GM12878 (cell line): Measurements from ENCODE around the gene ZBTB16. TPM values are rescaled to one million over a fixed set of nuclear protein-coding genes. Genes with fewer than 3 reads are reported as not detected.

Experiments used
- ATAC-seq: fragments of 200-7000 bp; cut with Tn5 transposase; 3 replicates; pipeline ENCODE4 v1.9.1; 2020; ENCODE audit warnings: mild to moderate bottlenecking, moderate library complexity
- BruUV-seq: library from RNA; stranded (reverse); fragments of 400-500 nt; replicated peaks from 2 replicates; lab custom pipeline; 2021; lab: Mats Ljungman, UMichigan
- CTCF ChIA-PET: fragments of 300-600 bp; sonication (Branson Sonifier 250); formaldehyde crosslinking; extraction: SDS; loops from one replicate; lab custom pipeline; 2021; ENCODE audit warnings: inconsistent platforms; lab: Yijun Ruan, JAX
- POLR2A ChIA-PET: fragments of 350-600 bp; formaldehyde crosslinking; extraction: SDS; loops from one replicate; lab custom pipeline; 2021; ENCODE audit warnings: inconsistent platforms; lab: Charles Lee
- RAD21 ChIA-PET: fragments of 300-600 bp; sonication (Branson Sonifier 250); formaldehyde crosslinking; loops from one replicate; lab custom pipeline; 2023; ENCODE audit warnings: antibody characterized with exemption; ENCODE audit not compliant: unreplicated experiment; lab: Charles Lee
- SMC1A ChIA-PET: fragments of 300-600 bp; sonication (Branson Sonifier 250); formaldehyde crosslinking; loops from one replicate; lab custom pipeline; 2023; ENCODE audit not compliant: unreplicated experiment, uncharacterized antibody; lab: Charles Lee
- DNase-seq: peaks from one replicate; pipeline ENCODE4 v3.0.0-alpha.2; 2011; ENCODE audit warnings: low read depth, low spot score
- FAIRE-seq: peaks from 3 replicates; lab custom pipeline; 2011; peaks lifted over from hg19 to GRCh38; lab: Jason Lieb, UNC
- H2AFZ ChIP-seq: 2 replicates; pipeline ENCODE4 v1.6.0; 2011; ENCODE audit warnings: low read depth, low read length, control low read depth; ENCODE audit not compliant: control insufficient read depth
- H3K27ac ChIP-seq: 2 replicates; pipeline ENCODE4 v1.5.1; 2011; ENCODE audit warnings: control low read depth; ENCODE audit not compliant: control insufficient read depth, insufficient read depth
- H3K27me3 ChIP-seq, 2 experiments: replicated peaks in 1 of 2; 2 replicates each; pipeline versions ENCODE4 v1.6.0 to v1.6.1; 2011; ENCODE audit warnings: low read length in 1 of 2; ENCODE audit not compliant: control insufficient read depth in 2 of 2, insufficient read depth in 2 of 2
- H3K36me3 ChIP-seq, 2 experiments: 2 replicates each; pipeline ENCODE4 v1.5.1; 2011; ENCODE audit warnings: low read length in 1 of 2; ENCODE audit not compliant: control insufficient read depth in 2 of 2, insufficient read depth in 2 of 2
- H3K4me1 ChIP-seq: 2 replicates; pipeline ENCODE4 v1.6.1; 2011; ENCODE audit warnings: mild to moderate bottlenecking, low read length, moderate library complexity, mixed read lengths; ENCODE audit not compliant: control insufficient read depth, insufficient read depth
- H3K4me2 ChIP-seq: 2 replicates; pipeline ENCODE4 v1.6.0; 2011; ENCODE audit warnings: control low read depth; ENCODE audit not compliant: control insufficient read depth, insufficient read depth
- H3K4me3 ChIP-seq: fragments of 200-600 bp; sonication (generic); 2 replicates; pipeline ENCODE4 v1.5.1; 2016
- H3K79me2 ChIP-seq: 2 replicates; pipeline ENCODE4 v1.6.0; 2011; ENCODE audit warnings: low read length; ENCODE audit not compliant: control insufficient read depth, insufficient read depth
- H3K9ac ChIP-seq: 2 replicates; pipeline ENCODE4 v1.8.0; 2011; ENCODE audit warnings: low read length, control low read depth, mixed read lengths; ENCODE audit not compliant: control insufficient read depth, insufficient read depth
- H3K9me3 ChIP-seq: replicated peaks from 3 replicates; pipeline ENCODE4 v1.5.1; 2011; ENCODE audit warnings: mild to moderate bottlenecking, low read length; ENCODE audit not compliant: control insufficient read depth, insufficient read depth
- H4K20me1 ChIP-seq: 2 replicates; pipeline ENCODE4 v1.6.0; 2011; ENCODE audit not compliant: control insufficient read depth, insufficient read depth
- CBX5 ChIP-seq: sonication (generic); IDR thresholded peaks from 2 replicates; pipeline ENCODE4 v1.6.1; 2016; ENCODE audit warnings: low read depth, moderate library complexity, mild to moderate bottlenecking, inconsistent platforms
- CEBPB ChIP-seq, 2 experiments: fragments of 150-350 bp in 1 of 2; IDR thresholded peaks; 2 replicates each; pipeline ENCODE4 v1.6.1; 2012 to 2014; ENCODE audit warnings: low read depth in 2 of 2, low read length in 2 of 2, borderline replicate concordance in 1 of 2, inconsistent platforms in 1 of 2
- EGR1 ChIP-seq, 2 experiments: IDR thresholded peaks; 1 replicate in 1 of 2; 2 replicates in 1 of 2; pipeline ENCODE4 v1.6.1; 2011 to 2012; ENCODE audit warnings: low read depth in 2 of 2, low read length in 2 of 2, borderline replicate concordance in 1 of 2, mild to moderate bottlenecking in 1 of 2, moderate library complexity in 1 of 2
- HDGF ChIP-seq: fragments of 450-650 bp; IDR thresholded peaks from 2 replicates; pipeline ENCODE4 v1.6.1; 2016; ENCODE audit warnings: antibody characterized with exemption
- MEF2A ChIP-seq: IDR thresholded peaks from 2 replicates; pipeline ENCODE4 v1.6.1; 2011; ENCODE audit warnings: low read depth, mild to moderate bottlenecking, low read length, moderate library complexity; ENCODE audit not compliant: insufficient read depth
- NBN ChIP-seq: fragments of 450-650 bp; IDR thresholded peaks from 2 replicates; pipeline ENCODE4 v1.6.1; 2016
- PAX8 ChIP-seq: fragments of 450-650 bp; IDR thresholded peaks from 2 replicates; pipeline ENCODE4 v1.6.1; 2017; ENCODE audit warnings: mild to moderate bottlenecking, moderate library complexity
- POLR2AphosphoS2 ChIP-seq: IDR thresholded peaks from 2 replicates; pipeline ENCODE4 v1.6.1; 2011; ENCODE audit warnings: low read depth, mild to moderate bottlenecking, low read length, improper control_type of control experiment, moderate library complexity
- RAD51 ChIP-seq: fragments of 450-650 bp; IDR thresholded peaks from 2 replicates; pipeline ENCODE4 v1.6.1; 2016; ENCODE audit warnings: moderate library complexity, mild to moderate bottlenecking, inconsistent platforms
- RUNX3 ChIP-seq: IDR thresholded peaks from 2 replicates; pipeline ENCODE4 v1.6.1; 2012; ENCODE audit warnings: low read length, inconsistent platforms
- SIN3A ChIP-seq: IDR thresholded peaks from 2 replicates; pipeline ENCODE4 v1.6.1; 2012; ENCODE audit warnings: low read depth, low read length, improper control_type of control experiment
- SKIL ChIP-seq: fragments of 450-650 bp; IDR thresholded peaks from 2 replicates; pipeline ENCODE4 v1.6.1; 2017; ENCODE audit warnings: mild to moderate bottlenecking, low read depth, inconsistent platforms; ENCODE audit not compliant: poor library complexity, severe bottlenecking
- SREBF1 ChIP-seq: IDR thresholded peaks from 2 replicates; pipeline ENCODE4 v1.6.1; 2012; ENCODE audit warnings: mild to moderate bottlenecking, low read length
- ZBTB33 ChIP-seq: fragments of 450-650 bp; IDR thresholded peaks from 2 replicates; pipeline ENCODE4 v1.6.1; 2017; ENCODE audit warnings: mild to moderate bottlenecking
- ZNF217 ChIP-seq: fragments of 450-650 bp; IDR thresholded peaks from 2 replicates; pipeline ENCODE4 v1.6.1; 2017; ENCODE audit warnings: antibody characterized with exemption, mild to moderate bottlenecking
- ZNF384 ChIP-seq: IDR thresholded peaks from 2 replicates; pipeline ENCODE4 v1.6.1; 2012; ENCODE audit warnings: low read depth, mild to moderate bottlenecking, low read length, improper control_type of control experiment, borderline replicate concordance
- WGBS: methylation state at CpG from one replicate; pipeline ENCODE4 v1.1.6; 2016; ENCODE audit warnings: low lambda C conversion rate; ENCODE audit not compliant: insufficient replicate concordance, insufficient coverage; ENCODE audit errors: missing lambda C conversion rate; 5-methylcytosine and 5-hydroxymethylcytosine counted together
- in situ Hi-C: fragments of 300-500 bp; cut with MboI; formaldehyde crosslinking; loops from 9 replicates; pipeline ENCODE4 v1.14.3; 2018; ENCODE audit warnings: mixed read lengths
- intact Hi-C: fragments of 100-400 bp; cut with micrococcal nuclease; formaldehyde crosslinking; loops from one replicate; pipeline ENCODE4 v1.14.2; 2022; ENCODE audit not compliant: unreplicated experiment
- polyA plus RNA-seq, 11 experiments: library from polyadenylated mRNA; depleted of rRNA in 4 of 11; unstranded in 6 of 11; stranded (reverse) in 5 of 11; fragments of >200 nt; fragmentation: Nextera tagmentation in 4 of 11; fragmentation: Illumina TruSeq in 1 of 11; extraction: Ambion mirVana in 4 of 11; extraction: Trizol in 1 of 11; gene quantifications; 1 replicate in 1 of 11; 2 replicates in 10 of 11; pipeline versions ENCODE4 v1.2.1 to v1.2.3, GENCODE V29; 2011 to 2016; ENCODE audit warnings: inconsistent platforms in 2 of 11, missing spikeins in 2 of 11, low read depth in 1 of 11
- total RNA-seq, 4 experiments: library from RNA; depleted of rRNA in 3 of 4; stranded (reverse); fragments of >200 nt in 3 of 4; fragmentation: Illumina TruSeq in 1 of 4; extraction: Trizol in 1 of 4; gene quantifications; 2 replicates each; pipeline versions ENCODE4 v1.2.1 to v1.2.3, GENCODE V29; 2013 to 2021

ZBTB16 gene
- total and polyA plus RNA-seq, 10 of the 15 experiments (the other 5 are each of a cell fraction or from before 2014, with no cell fraction given): 0.38 TPM; not detected in 9

GRCh38 chr11:114057147-114057546 is 2.4 kb upstream of the ZBTB16 start:
- intact Hi-C loops: no loop called here
- CTCF ChIA-PET: no interaction called here
- Histone ChIP-seq H3K27ac (no peak overlapping the region), H3K4me3 (no peak overlapping the region), H2AFZ (no peak overlapping the region), H3K27me3 (peaks cover 12 to 13% of the 10 kb centered on the region in 2 experiments), H3K4me1 (no peaks in the 10 kb centered on the region), H3K4me2 (no peak overlapping the region), H3K36me3 (no peaks in the 10 kb centered on the region), H3K9ac (no peak overlapping the region), H3K9me3 (no peaks in the 10 kb centered on the region), H4K20me1 (no peaks in the 10 kb centered on the region), H3K79me2 (no peaks in the 10 kb centered on the region)
- SMC1A ChIA-PET: interaction anchor here (0.6 kb wide), 1 partner anchor 130 kb away, joined by 3 read pairs; no protein-coding TSS in a partner anchor
- DNase-seq: no peak
- TF ChIP-seq EGR1 (IDR thresholded peaks at IDR 0.05; ENCODE audit: borderline replicate concordance in 1 of 2, low read depth in 2 of 2, low read length in 2 of 2): no peak
- no peak for TF ChIP-seq CEBPB (IDR thresholded peaks at IDR 0.05; ENCODE audit: borderline replicate concordance in 1 of 2, low read depth in 2 of 2, low read length in 2 of 2)
- FAIRE-seq: no peak
- POLR2A ChIA-PET: no interaction called here
- RAD21 ChIA-PET: no interaction called here
- in situ Hi-C loops: no loop called here
- WGBS: 65% methylated on average over 6 of the region's 7 CpGs
- no TSS peak for BruUV-seq
- ATAC-seq: no peak

GRCh38 chr11:114057605-114058004 is 1.9 kb upstream of the ZBTB16 start:
- CTCF ChIA-PET: no interaction called here
- DNase-seq (no peak), FAIRE-seq (no peak), ATAC-seq (no peak)
- Histone ChIP-seq H3K27me3 (peaks cover 12% of the 10 kb centered on the region in 2 experiments), H3K4me2 (no peak overlapping the region), H3K4me1 (no peaks in the 10 kb centered on the region), H3K4me3 (no peak overlapping the region), H3K36me3 (no peaks in the 10 kb centered on the region), H3K9ac (no peak overlapping the region), H3K79me2 (no peaks in the 10 kb centered on the region), H4K20me1 (no peaks in the 10 kb centered on the region), H3K9me3 (no peaks in the 10 kb centered on the region), H2AFZ (no peak overlapping the region), H3K27ac (no peak overlapping the region)
- BruUV-seq: no TSS peak
- SMC1A ChIA-PET: no interaction called here
- no peak for TF ChIP-seq CBX5
- TF ChIP-seq SREBF1: no peak
- TF ChIP-seq RAD51: no peak
- TF ChIP-seq PAX8: no peak
- no peak for TF ChIP-seq RUNX3
- TF ChIP-seq POLR2AphosphoS2: no peak
- no peak for TF ChIP-seq ZBTB33
- TF ChIP-seq SIN3A: no peak
- no peak for TF ChIP-seq MEF2A
- TF ChIP-seq SKIL: no peak
- TF ChIP-seq HDGF: no peak
- no peak for TF ChIP-seq ZNF384
- TF ChIP-seq ZNF217: no peak
- no peak for TF ChIP-seq NBN
- WGBS: 92% methylated on average over 1 of the region's 1 CpG
- intact Hi-C loops: no loop called here
- in situ Hi-C loops: no loop called here
- RAD21 ChIA-PET: no interaction called here
- POLR2A ChIA-PET: no interaction called here
